Muscle of leg (tissue), 11 donors: ENCODE measurements around the gene NIBAN1. TPM values are rescaled to one million over a fixed set of nuclear protein-coding genes. Genes with fewer than 3 reads are reported as not detected.
"Not testable (repeated sequence)": the region's sequence is repeated elsewhere in the genome, so short reads cannot be mapped to it uniquely, and the experiment has no call there.

ENCODE experiments used
- DNase-seq: peaks from one replicate; pipeline ENCODE4 v3.0.0; 2013
- H3K27ac ChIP-seq: one replicate; pipeline ENCODE4 v1.5.1; 2013; ENCODE audit warnings: mild to moderate bottlenecking, low read length, control low read depth
- H3K27me3 ChIP-seq: one replicate; pipeline ENCODE4 v1.6.1; 2013; ENCODE audit warnings: low read length; ENCODE audit not compliant: control insufficient read depth, insufficient read depth
- H3K36me3 ChIP-seq: one replicate; pipeline ENCODE4 v1.6.1; 2013; ENCODE audit warnings: low read length; ENCODE audit not compliant: control insufficient read depth, insufficient read depth
- H3K4me1 ChIP-seq: one replicate; pipeline ENCODE4 v1.6.1; 2013; ENCODE audit warnings: low read length; ENCODE audit not compliant: control insufficient read depth, insufficient read depth
- H3K4me3 ChIP-seq: one replicate; pipeline ENCODE4 v1.5.1; 2013; ENCODE audit warnings: low read length, control low read depth
- H3K9me3 ChIP-seq: replicated peaks from 2 replicates; pipeline ENCODE4 v1.6.1; 2013; ENCODE audit warnings: low read depth, low read length; ENCODE audit not compliant: control insufficient read depth
- WGBS: methylation state at CpG from one replicate; pipeline ENCODE4 v1.1.5; 2013; ENCODE audit warnings: missing lambda C conversion rate; ENCODE audit not compliant: insufficient coverage; 5-methylcytosine and 5-hydroxymethylcytosine counted together
- polyA plus RNA-seq, 8 donors: library from polyadenylated mRNA; unstranded; fragments of 120-200 nt; gene quantifications; one replicate each; pipeline versions ENCODE4 v1.2.1 to v1.2.3, GENCODE V29; 2013; ENCODE audit warnings: inconsistent platforms in 1 of 8, low replicate concordance in 1 of 8; ENCODE audit not compliant: insufficient read length in 8 of 8, insufficient read depth in 1 of 8
- total RNA-seq: library from RNA; stranded (reverse); fragments of 120-200 nt; gene quantifications from one replicate; pipeline ENCODE4 v1.2.4, GENCODE V29; 2013

Gene NIBAN1
- total and polyA plus RNA-seq, 9 donors, result 34.0 to 66.6 (median 50.5) TPM

GRCh38 chr1:184958554-184959353 is 15.6 kb downstream of the NIBAN1 start:
- peaks cover 4% of the 10 kb centered on the region for H3K4me1 ChIP-seq
- H3K4me3 ChIP-seq, result no peak overlapping the region
- WGBS, result 20% methylated on average over 1 of the region's 4 CpGs
- no peaks in the 10 kb centered on the region for H3K9me3 ChIP-seq
- peaks cover 2% of the 10 kb centered on the region for H3K36me3 ChIP-seq
- H3K27me3 ChIP-seq, result no peaks in the 10 kb centered on the region
- peak; percentile 85 for DNase-seq
- peak overlapping the region; percentile 77 for H3K27ac ChIP-seq

GRCh38 chr1:184957901-184958300 is 16.4 kb downstream of the NIBAN1 start:
- no CpG with 5 or more reads among the region's 2 CpGs for WGBS
- H3K9me3 ChIP-seq, H3K27me3 ChIP-seq, H3K4me3 ChIP-seq, DNase-seq, H3K36me3 ChIP-seq, H3K27ac ChIP-seq, H3K4me1 ChIP-seq: not testable (repeated sequence)

GRCh38 chr1:184956999-184957700 is 17.2 kb downstream of the NIBAN1 start:
- no peak for DNase-seq
- H3K9me3 ChIP-seq, result no peaks in the 10 kb centered on the region
- H3K4me1 ChIP-seq, result peaks cover 4% of the 10 kb centered on the region
- H3K27ac ChIP-seq, result no peak overlapping the region
- peaks cover 2% of the 10 kb centered on the region for H3K36me3 ChIP-seq
- no peak overlapping the region for H3K4me3 ChIP-seq
- no CpG with 5 or more reads among the region's 4 CpGs for WGBS
- no peaks in the 10 kb centered on the region for H3K27me3 ChIP-seq

GRCh38 chr1:184954232-184954995 is 19.9 kb downstream of the NIBAN1 start:
- no peak overlapping the region for H3K27ac ChIP-seq
- no peaks in the 10 kb centered on the region for H3K27me3 ChIP-seq
- DNase-seq, result no peak
- peaks cover 4% of the 10 kb centered on the region for H3K4me1 ChIP-seq
- peaks cover 2% of the 10 kb centered on the region for H3K36me3 ChIP-seq
- WGBS, result 54% methylated on average over 2 of the region's 4 CpGs
- H3K9me3 ChIP-seq, result no peaks in the 10 kb centered on the region
- H3K4me3 ChIP-seq, result no peak overlapping the region

GRCh38 chr1:184953600-184954219 is 20.6 kb downstream of the NIBAN1 start:
- DNase-seq, result no peak
- Histone ChIP-seq H3K9me3 (no peaks in the 10 kb centered on the region), H3K27ac (no peak overlapping the region), H3K4me3 (no peak overlapping the region), H3K4me1 (no peaks in the 10 kb centered on the region), H3K27me3 (no peaks in the 10 kb centered on the region), H3K36me3 (peaks cover 2% of the 10 kb centered on the region)
- 62% methylated on average over 2 of the region's 6 CpGs for WGBS

GRCh38 chr1:184952428-184952827 is 21.9 kb downstream of the NIBAN1 start:
- Histone ChIP-seq H3K4me3 (no peak overlapping the region), H3K4me1 (no peaks in the 10 kb centered on the region), H3K27me3 (no peaks in the 10 kb centered on the region), H3K27ac (no peak overlapping the region), H3K36me3 (peaks cover 2% of the 10 kb centered on the region), H3K9me3 (no peaks in the 10 kb centered on the region)
- WGBS, result 100% methylated on average over 1 of the region's 4 CpGs
- DNase-seq, result no peak

GRCh38 chr1:184951788-184952187 is 22.5 kb downstream of the NIBAN1 start:
- Histone ChIP-seq H3K4me3 (no peak overlapping the region), H3K27me3 (no peaks in the 10 kb centered on the region), H3K27ac (no peak overlapping the region), H3K9me3 (no peaks in the 10 kb centered on the region), H3K4me1 (no peaks in the 10 kb centered on the region), H3K36me3 (no peaks in the 10 kb centered on the region)
- WGBS, result 100% methylated on average over 1 of the region's 3 CpGs
- no peak for DNase-seq

GRCh38 chr1:184950906-184951305 is 23.4 kb downstream of the NIBAN1 start:
- H3K36me3 ChIP-seq, result no peaks in the 10 kb centered on the region
- WGBS, result no CpG with 5 or more reads among the region's 2 CpGs
- no peak overlapping the region for H3K4me3 ChIP-seq
- H3K27me3 ChIP-seq, result no peaks in the 10 kb centered on the region
- no peak overlapping the region for H3K27ac ChIP-seq
- no peaks in the 10 kb centered on the region for H3K4me1 ChIP-seq
- no peak for DNase-seq
- no peaks in the 10 kb centered on the region for H3K9me3 ChIP-seq

- no CpG with 5 or more reads among the region's 3 CpGs for WGBS
- Histone ChIP-seq H3K27ac (no peak overlapping the region), H3K36me3 (no peaks in the 10 kb centered on the region), H3K9me3 (no peaks in the 10 kb centered on the region), H3K4me3 (no peak overlapping the region), H3K27me3 (no peaks in the 10 kb centered on the region), H3K4me1 (peaks cover 2% of the 10 kb centered on the region)
- DNase-seq, result no peak
These were observed 24.1 kb downstream of the NIBAN1 start for GRCh38 chr1:184950227-184950626.
